H9 (cell line): Measurements from ENCODE around the gene LIPC. TPM values are rescaled to one million over a fixed set of nuclear protein-coding genes. Genes with fewer than 3 reads are reported as not detected.

Experiments
- DNase-seq: peaks from one replicate; pipeline ENCODE4 v3.0.0-alpha.2; 2017
- H2AFZ ChIP-seq: one replicate; pipeline ENCODE4 v1.6.1; 2013; ENCODE audit warnings: mild to moderate bottlenecking, low read length, control low read depth, moderate library complexity
- H2AK5ac ChIP-seq: 2 replicates; pipeline ENCODE4 v1.6.1; 2013; ENCODE audit warnings: low read length, control low read depth, mixed read lengths; ENCODE audit not compliant: insufficient read length
- H2BK120ac ChIP-seq: one replicate; pipeline ENCODE4 v1.6.1; 2013; ENCODE audit warnings: low read depth, mild to moderate bottlenecking, low read length, control low read depth, inconsistent platforms; ENCODE audit not compliant: poor library complexity, severe bottlenecking
- H2BK12ac ChIP-seq: 2 replicates; pipeline ENCODE4 v1.6.1; 2013; ENCODE audit warnings: low read length, control low read depth, mixed read lengths, low read depth; ENCODE audit not compliant: insufficient read length
- H2BK15ac ChIP-seq: 2 replicates; pipeline ENCODE4 v1.6.1; 2013; ENCODE audit warnings: low read depth, low read length, control low read depth
- H2BK20ac ChIP-seq: one replicate; pipeline ENCODE4 v1.6.1; 2013; ENCODE audit warnings: low read depth, mild to moderate bottlenecking, low read length, control low read depth, inconsistent platforms; ENCODE audit not compliant: poor library complexity, severe bottlenecking
- H2BK5ac ChIP-seq: 2 replicates; pipeline ENCODE4 v1.6.1; 2013; ENCODE audit warnings: low read length, control low read depth, mixed read lengths; ENCODE audit not compliant: insufficient read length
- H3K14ac ChIP-seq: 2 replicates; pipeline ENCODE4 v1.6.1; 2013; ENCODE audit warnings: low read length, control low read depth; ENCODE audit not compliant: insufficient read depth
- H3K18ac ChIP-seq: 2 replicates; pipeline ENCODE4 v1.6.1; 2013; ENCODE audit warnings: low read depth, mild to moderate bottlenecking, mixed read lengths, low read length, control low read depth; ENCODE audit not compliant: insufficient read length
- H3K23ac ChIP-seq: 2 replicates; pipeline ENCODE4 v1.6.1; 2013; ENCODE audit warnings: low read length, control low read depth, mixed read lengths, low read depth; ENCODE audit not compliant: insufficient read length
- H3K23me2 ChIP-seq: 2 replicates; pipeline ENCODE4 v1.6.1; 2013; ENCODE audit warnings: low read depth, mild to moderate bottlenecking, mixed read lengths, low read length, control low read depth; ENCODE audit not compliant: insufficient read length, poor library complexity, severe bottlenecking
- H3K27ac ChIP-seq: 2 replicates; pipeline ENCODE4 v1.5.1; 2013; ENCODE audit warnings: low read length, control low read depth, mixed read lengths, low read depth; ENCODE audit not compliant: insufficient read length
- H3K27me3 ChIP-seq: 2 replicates; pipeline ENCODE4 v1.6.1; 2013; ENCODE audit warnings: low read length, control low read depth, inconsistent platforms; ENCODE audit not compliant: insufficient read depth
- H3K4ac ChIP-seq: 2 replicates; pipeline ENCODE4 v1.6.1; 2013; ENCODE audit warnings: low read depth, mild to moderate bottlenecking, control low read depth, inconsistent platforms, low read length, moderate library complexity
- H3K4me1 ChIP-seq: 2 replicates; pipeline ENCODE4 v1.6.1; 2013; ENCODE audit warnings: low read length, control low read depth, inconsistent platforms; ENCODE audit not compliant: insufficient read depth
- H3K4me2 ChIP-seq: 2 replicates; pipeline ENCODE4 v1.6.1; 2013; ENCODE audit warnings: low read length, control low read depth, mixed read lengths; ENCODE audit not compliant: insufficient read length, insufficient read depth
- H3K56ac ChIP-seq: 2 replicates; pipeline ENCODE4 v1.6.1; 2013; ENCODE audit warnings: low read depth, mild to moderate bottlenecking, mixed read lengths, low read length, control low read depth; ENCODE audit not compliant: insufficient read length
- H3K79me1 ChIP-seq: 2 replicates; pipeline ENCODE4 v1.6.1; 2013; ENCODE audit warnings: low read depth, mild to moderate bottlenecking, moderate library complexity, low read length, control low read depth, inconsistent platforms; ENCODE audit not compliant: insufficient read depth, poor library complexity, severe bottlenecking
- H3K79me2 ChIP-seq: 2 replicates; pipeline ENCODE4 v1.6.1; 2013; ENCODE audit warnings: low read length, control low read depth, inconsistent platforms; ENCODE audit not compliant: insufficient read depth
- H3K9ac ChIP-seq: 2 replicates; pipeline ENCODE4 v1.6.1; 2013; ENCODE audit warnings: low read length, control low read depth, mixed read lengths; ENCODE audit not compliant: insufficient read length; ENCODE audit errors: extremely low read depth
- H3K9me3 ChIP-seq: one replicate; pipeline ENCODE4 v1.6.1; 2013; ENCODE audit warnings: low read depth, low read length, inconsistent platforms; ENCODE audit not compliant: control insufficient read depth
- H3T11ph ChIP-seq: one replicate; pipeline ENCODE4 v1.6.1; 2013; ENCODE audit warnings: mild to moderate bottlenecking, low read length, control low read depth, inconsistent platforms
- H4K20me1 ChIP-seq: one replicate; pipeline ENCODE4 v1.6.1; 2013; ENCODE audit not compliant: control insufficient read depth, insufficient read length, insufficient read depth
- H4K5ac ChIP-seq: 2 replicates; pipeline ENCODE4 v1.6.1; 2013; ENCODE audit warnings: low read depth, mild to moderate bottlenecking, mixed read lengths, low read length, control low read depth; ENCODE audit not compliant: insufficient read length
- H4K8ac ChIP-seq: replicated peaks from 2 replicates; pipeline ENCODE4 v1.6.1; 2013; ENCODE audit warnings: low read length, control low read depth, mixed read lengths, low read depth; ENCODE audit not compliant: insufficient read length
- H4K91ac ChIP-seq: 2 replicates; pipeline ENCODE4 v1.6.1; 2013; ENCODE audit warnings: low read depth, mild to moderate bottlenecking, moderate library complexity, mixed read lengths, low read length, control low read depth; ENCODE audit not compliant: insufficient read length
- H3K27ac Mint-ChIP-seq, 3 experiments: 2 replicates in 2 of 3; 3 replicates in 1 of 3; pipeline ENCODE4 v1.8.0; 2020 to 2021; ENCODE audit warnings: mixed read lengths in 3 of 3, mild to moderate bottlenecking in 1 of 3, moderate library complexity in 1 of 3
- H3K27me3 Mint-ChIP-seq: 2 replicates; pipeline ENCODE4 v1.8.0; 2021; ENCODE audit warnings: low read depth, mild to moderate bottlenecking, moderate library complexity, mixed read lengths
- H3K36me3 Mint-ChIP-seq, 3 experiments: 2 replicates in 2 of 3; 3 replicates in 1 of 3; pipeline ENCODE4 v1.8.0; 2020 to 2021; ENCODE audit warnings: low read depth in 3 of 3, mixed read lengths in 3 of 3; ENCODE audit not compliant: insufficient read depth in 1 of 3
- H3K4me1 Mint-ChIP-seq, 2 experiments: 2 replicates each; pipeline ENCODE4 v1.8.0; 2020; ENCODE audit warnings: mixed read lengths in 2 of 2
- H3K4me3 Mint-ChIP-seq, 2 experiments: 2 replicates in 1 of 2; 3 replicates in 1 of 2; pipeline ENCODE4 v1.8.0; 2020 to 2021; ENCODE audit warnings: mild to moderate bottlenecking in 2 of 2, mixed read lengths in 2 of 2, moderate library complexity in 1 of 2
- H3K9me3 Mint-ChIP-seq, 2 experiments: 2 replicates in 1 of 2; 3 replicates in 1 of 2; pipeline ENCODE4 v1.8.0; 2020; ENCODE audit warnings: mild to moderate bottlenecking in 2 of 2, mixed read lengths in 2 of 2, moderate library complexity in 1 of 2
- CTCF ChIP-seq: fragments of 200-600 bp; sonication (generic); conservative IDR thresholded peaks from 3 replicates; pipeline ENCODE4 v1.8.0; 2021; ENCODE audit warnings: antibody characterized with exemption, mild to moderate bottlenecking
- whole genome bisulfite sequencing: extraction: QIAGEN DNeasy Blood & Tissue Kit; methylation state at CpG from one replicate; pipeline ENCODE4 v1.1.7; 2013; ENCODE audit warnings: missing lambda C conversion rate, low lambda C conversion rate, mixed read lengths; ENCODE audit not compliant: insufficient read length; ENCODE audit errors: extremely low coverage; 5-methylcytosine and 5-hydroxymethylcytosine counted together
- total RNA-seq: library from RNA; stranded (reverse); gene quantifications from 2 replicates; pipeline ENCODE4 v1.2.1, GENCODE V29; 2021

Gene LIPC
- total RNA-seq, 1 experiment from 2014 or later: not detected

GRCh38 chr15:58486062-58486461 lies 54.3 kb downstream of the LIPC start:
- H2BK120ac ChIP-seq: no peak overlapping the region
- DNase-seq: no peak
- TF ChIP-seq CTCF: no peak
- H2AFZ ChIP-seq: no peak overlapping the region
- H3K27ac ChIP-seq: no peak overlapping the region
- no peak overlapping the region for H3K9ac ChIP-seq
- no peak overlapping the region for H3K23ac ChIP-seq
- no peak overlapping the region for H3K4me2 ChIP-seq
- H3T11ph ChIP-seq: no peak overlapping the region
- H2BK15ac ChIP-seq: no peak overlapping the region
- no peak overlapping the region for H3K14ac ChIP-seq
- no peaks in the 10 kb centered on the region for H3K27me3 ChIP-seq
- H4K20me1 ChIP-seq: no peaks in the 10 kb centered on the region
- H4K5ac ChIP-seq: no peak overlapping the region
- H3K4me1 ChIP-seq: no peaks in the 10 kb centered on the region
- H3K79me2 ChIP-seq: no peaks in the 10 kb centered on the region
- H4K91ac ChIP-seq: no peak overlapping the region
- no peaks in the 10 kb centered on the region for H3K9me3 ChIP-seq
- WGBS: no CpG with 5 or more reads among the region's 2 CpGs
- no peak overlapping the region for H3K4ac ChIP-seq
- Mint-ChIP-seq H3K27me3 (no peaks in the 10 kb centered on the region), H3K9me3 (peaks cover 8 to 15% of the 10 kb centered on the region in 2 experiments), H3K4me1 (no peaks in the 10 kb centered on the region), H3K27ac (no peak overlapping the region), H3K36me3 (peaks cover 0 to 5% (median 3%) of the 10 kb centered on the region in 3 experiments; a peak in 3 of 7 replicates), H3K4me3 (no peak overlapping the region)
- H3K18ac ChIP-seq: no peak overlapping the region
- H3K79me1 ChIP-seq: no peaks in the 10 kb centered on the region
- no peak overlapping the region for H4K8ac ChIP-seq
- H2BK20ac ChIP-seq: no peak overlapping the region
- no peak overlapping the region for H2BK5ac ChIP-seq
- H3K23me2 ChIP-seq: no peaks in the 10 kb centered on the region
- H3K56ac ChIP-seq: no peak overlapping the region
- no peak overlapping the region for H2AK5ac ChIP-seq
- H2BK12ac ChIP-seq: no peak overlapping the region
